ENCODE measurements around the gene RFK. TPM values are rescaled to one million over a fixed set of nuclear protein-coding genes. Genes with fewer than 3 reads are reported as not detected.

The RFK gene
- total and polyA plus RNA-seq, 2 of the 13 experiments (the other 11 are each of a cell fraction or from before 2014, with no cell fraction given) = 18.2 to 37.2 TPM

DNA sequence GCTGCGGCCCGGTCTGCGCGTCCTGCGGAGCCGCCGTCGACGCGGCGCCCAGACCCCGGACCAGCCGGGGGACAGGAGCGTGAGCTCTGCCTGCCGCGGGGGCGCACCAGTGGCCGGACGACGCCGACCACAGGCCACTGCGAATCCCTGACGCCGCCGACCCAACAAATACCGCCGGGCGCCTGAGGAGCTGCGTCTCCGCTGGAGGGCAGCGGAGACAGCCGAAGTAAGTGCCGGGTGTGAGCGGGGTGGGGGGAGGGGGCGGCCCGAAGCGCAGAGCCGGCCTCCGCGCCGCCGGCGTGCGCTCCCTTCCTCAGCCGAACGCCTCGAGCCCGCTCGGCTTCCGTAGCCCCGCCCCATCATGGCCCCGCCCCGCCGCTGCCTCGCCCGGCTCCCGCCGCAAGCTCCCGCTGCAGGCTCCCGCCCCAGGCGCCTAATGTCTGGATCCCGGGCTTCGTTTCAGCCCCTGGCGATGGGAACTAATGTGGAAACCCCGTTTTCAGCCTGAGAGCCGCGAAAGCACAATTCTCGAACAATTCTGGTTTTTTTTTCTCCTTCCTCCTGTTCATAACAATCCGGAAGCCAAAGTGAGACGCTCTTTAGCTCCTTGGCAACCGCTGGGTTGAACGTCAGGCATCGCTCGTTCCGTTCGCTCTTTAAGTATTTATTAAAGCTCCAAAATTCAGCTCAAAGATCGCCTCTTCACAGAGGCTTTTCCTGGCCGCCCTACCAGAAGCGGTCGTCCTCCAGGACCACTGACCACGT is at the start of gene RFK (continued):
- no peak for TF ChIP-seq U2AF1 (optimal IDR thresholded peaks at IDR 0.05; ENCODE audit: low read depth, low read length)
- TF ChIP-seq, protein P1, sequence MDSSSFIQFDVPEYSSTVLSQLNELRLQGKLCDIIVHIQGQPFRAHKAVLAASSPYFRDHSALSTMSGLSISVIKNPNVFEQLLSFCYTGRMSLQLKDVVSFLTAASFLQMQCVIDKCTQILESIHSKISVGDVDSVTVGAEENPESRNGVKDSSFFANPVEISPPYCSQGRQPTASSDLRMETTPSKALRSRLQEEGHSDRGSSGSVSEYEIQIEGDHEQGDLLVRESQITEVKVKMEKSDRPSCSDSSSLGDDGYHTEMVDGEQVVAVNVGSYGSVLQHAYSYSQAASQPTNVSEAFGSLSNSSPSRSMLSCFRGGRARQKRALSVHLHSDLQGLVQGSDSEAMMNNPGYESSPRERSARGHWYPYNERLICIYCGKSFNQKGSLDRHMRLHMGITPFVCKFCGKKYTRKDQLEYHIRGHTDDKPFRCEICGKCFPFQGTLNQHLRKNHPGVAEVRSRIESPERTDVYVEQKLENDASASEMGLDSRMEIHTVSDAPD (CRISPR knock-in tag; IDR thresholded peaks at IDR 0.05) = no peak
- TF ChIP-seq, protein P2, sequence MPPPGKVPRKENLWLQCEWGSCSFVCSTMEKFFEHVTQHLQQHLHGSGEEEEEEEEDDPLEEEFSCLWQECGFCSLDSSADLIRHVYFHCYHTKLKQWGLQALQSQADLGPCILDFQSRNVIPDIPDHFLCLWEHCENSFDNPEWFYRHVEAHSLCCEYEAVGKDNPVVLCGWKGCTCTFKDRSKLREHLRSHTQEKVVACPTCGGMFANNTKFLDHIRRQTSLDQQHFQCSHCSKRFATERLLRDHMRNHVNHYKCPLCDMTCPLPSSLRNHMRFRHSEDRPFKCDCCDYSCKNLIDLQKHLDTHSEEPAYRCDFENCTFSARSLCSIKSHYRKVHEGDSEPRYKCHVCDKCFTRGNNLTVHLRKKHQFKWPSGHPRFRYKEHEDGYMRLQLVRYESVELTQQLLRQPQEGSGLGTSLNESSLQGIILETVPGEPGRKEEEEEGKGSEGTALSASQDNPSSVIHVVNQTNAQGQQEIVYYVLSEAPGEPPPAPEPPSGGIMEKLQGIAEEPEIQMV (CRISPR knock-in tag; IDR thresholded peaks at IDR 0.05; ENCODE audit: low read depth) = 0 out of 2 replicates have a peak, but pooled peaks have one; percentile 30
- no peak for TF ChIP-seq ZNF615 (CRISPR knock-in tag; IDR thresholded peaks at IDR 0.05; ENCODE audit: borderline replicate concordance)
- peak; percentile 30; the same call in 1 of the 2 replicates for TF ChIP-seq ZNF335 (CRISPR knock-in tag; IDR thresholded peaks at IDR 0.05)
- peak; percentile 18; the same call in 1 of the 2 replicates for TF ChIP-seq ZNF431 (CRISPR knock-in tag; IDR thresholded peaks at IDR 0.05; ENCODE audit: borderline replicate concordance, low read depth)
- no peak for TF ChIP-seq ZNF841 (CRISPR knock-in tag; IDR thresholded peaks at IDR 0.05; ENCODE audit: borderline replicate concordance)
- TF ChIP-seq ZNF292 (CRISPR knock-in tag; IDR thresholded peaks at IDR 0.05; ENCODE audit: borderline replicate concordance, low read depth) = peak; percentile 2; the same call in 1 of the 2 replicates
- peak; percentile 78; the same call in 1 of the 2 replicates for TF ChIP-seq PAX8 (CRISPR knock-in tag; IDR thresholded peaks at IDR 0.05; ENCODE audit: borderline replicate concordance)
- TF ChIP-seq, protein P3, sequence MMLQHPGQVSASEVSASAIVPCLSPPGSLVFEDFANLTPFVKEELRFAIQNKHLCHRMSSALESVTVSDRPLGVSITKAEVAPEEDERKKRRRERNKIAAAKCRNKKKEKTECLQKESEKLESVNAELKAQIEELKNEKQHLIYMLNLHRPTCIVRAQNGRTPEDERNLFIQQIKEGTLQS (CRISPR knock-in tag; IDR thresholded peaks at IDR 0.05) = no peak
- TF ChIP-seq SETDB1 (CRISPR knock-in tag; IDR thresholded peaks at IDR 0.05; ENCODE audit: borderline replicate concordance) = no peak
- TF ChIP-seq ZNF572 (CRISPR knock-in tag; IDR thresholded peaks at IDR 0.05) = no peak
- TF ChIP-seq BRCA1 (CRISPR knock-in tag; IDR thresholded peaks at IDR 0.05) = peak; percentile 35; the same call in 1 of the 2 replicates
- TF ChIP-seq, protein P4, sequence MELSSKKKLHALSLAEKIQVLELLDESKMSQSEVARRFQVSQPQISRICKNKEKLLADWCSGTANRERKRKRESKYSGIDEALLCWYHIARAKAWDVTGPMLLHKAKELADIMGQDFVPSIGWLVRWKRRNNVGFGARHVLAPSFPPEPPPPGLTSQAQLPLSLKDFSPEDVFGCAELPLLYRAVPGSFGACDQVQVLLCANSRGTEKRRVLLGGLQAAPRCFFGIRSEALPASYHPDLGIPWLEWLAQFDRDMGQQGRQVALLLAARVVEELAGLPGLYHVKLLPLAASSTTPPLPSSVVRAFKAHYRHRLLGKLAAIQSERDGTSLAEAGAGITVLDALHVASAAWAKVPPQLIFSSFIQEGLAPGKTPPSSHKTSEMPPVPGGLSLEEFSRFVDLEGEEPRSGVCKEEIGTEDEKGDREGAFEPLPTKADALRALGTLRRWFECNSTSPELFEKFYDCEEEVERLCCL (CRISPR knock-in tag; IDR thresholded peaks at IDR 0.05; ENCODE audit: borderline replicate concordance) = no peak
- TF ChIP-seq, protein P5, sequence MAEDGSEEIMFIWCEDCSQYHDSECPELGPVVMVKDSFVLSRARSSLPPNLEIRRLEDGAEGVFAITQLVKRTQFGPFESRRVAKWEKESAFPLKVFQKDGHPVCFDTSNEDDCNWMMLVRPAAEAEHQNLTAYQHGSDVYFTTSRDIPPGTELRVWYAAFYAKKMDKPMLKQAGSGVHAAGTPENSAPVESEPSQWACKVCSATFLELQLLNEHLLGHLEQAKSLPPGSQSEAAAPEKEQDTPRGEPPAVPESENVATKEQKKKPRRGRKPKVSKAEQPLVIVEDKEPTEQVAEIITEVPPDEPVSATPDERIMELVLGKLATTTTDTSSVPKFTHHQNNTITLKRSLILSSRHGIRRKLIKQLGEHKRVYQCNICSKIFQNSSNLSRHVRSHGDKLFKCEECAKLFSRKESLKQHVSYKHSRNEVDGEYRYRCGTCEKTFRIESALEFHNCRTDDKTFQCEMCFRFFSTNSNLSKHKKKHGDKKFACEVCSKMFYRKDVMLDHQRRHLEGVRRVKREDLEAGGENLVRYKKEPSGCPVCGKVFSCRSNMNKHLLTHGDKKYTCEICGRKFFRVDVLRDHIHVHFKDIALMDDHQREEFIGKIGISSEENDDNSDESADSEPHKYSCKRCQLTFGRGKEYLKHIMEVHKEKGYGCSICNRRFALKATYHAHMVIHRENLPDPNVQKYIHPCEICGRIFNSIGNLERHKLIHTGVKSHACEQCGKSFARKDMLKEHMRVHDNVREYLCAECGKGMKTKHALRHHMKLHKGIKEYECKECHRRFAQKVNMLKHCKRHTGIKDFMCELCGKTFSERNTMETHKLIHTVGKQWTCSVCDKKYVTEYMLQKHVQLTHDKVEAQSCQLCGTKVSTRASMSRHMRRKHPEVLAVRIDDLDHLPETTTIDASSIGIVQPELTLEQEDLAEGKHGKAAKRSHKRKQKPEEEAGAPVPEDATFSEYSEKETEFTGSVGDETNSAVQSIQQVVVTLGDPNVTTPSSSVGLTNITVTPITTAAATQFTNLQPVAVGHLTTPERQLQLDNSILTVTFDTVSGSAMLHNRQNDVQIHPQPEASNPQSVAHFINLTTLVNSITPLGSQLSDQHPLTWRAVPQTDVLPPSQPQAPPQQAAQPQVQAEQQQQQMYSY (CRISPR knock-in tag; IDR thresholded peaks at IDR 0.05) = 0 out of 2 replicates have a peak, but pooled peaks have one; percentile 55
- no peak for TF ChIP-seq TSC22D2 (CRISPR knock-in tag; IDR thresholded peaks at IDR 0.05; ENCODE audit: borderline replicate concordance)
- TF ChIP-seq, protein P6, sequence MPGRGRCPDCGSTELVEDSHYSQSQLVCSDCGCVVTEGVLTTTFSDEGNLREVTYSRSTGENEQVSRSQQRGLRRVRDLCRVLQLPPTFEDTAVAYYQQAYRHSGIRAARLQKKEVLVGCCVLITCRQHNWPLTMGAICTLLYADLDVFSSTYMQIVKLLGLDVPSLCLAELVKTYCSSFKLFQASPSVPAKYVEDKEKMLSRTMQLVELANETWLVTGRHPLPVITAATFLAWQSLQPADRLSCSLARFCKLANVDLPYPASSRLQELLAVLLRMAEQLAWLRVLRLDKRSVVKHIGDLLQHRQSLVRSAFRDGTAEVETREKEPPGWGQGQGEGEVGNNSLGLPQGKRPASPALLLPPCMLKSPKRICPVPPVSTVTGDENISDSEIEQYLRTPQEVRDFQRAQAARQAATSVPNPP (CRISPR knock-in tag; IDR thresholded peaks at IDR 0.05) = peak; percentile 62; the same call in 1 of the 2 replicates
- no peak for TF ChIP-seq DDIT3 (CRISPR knock-in tag; IDR thresholded peaks at IDR 0.05)

Data from HepG2 (cell line).